Adrenal gland (tissue), 12 donors: Measurements from ENCODE around the gene NANP. TPM values are rescaled to one million over a fixed set of nuclear protein-coding genes. Genes with fewer than 3 reads are reported as not detected.
"Not testable (repeated sequence)": the region's sequence is repeated elsewhere in the genome, so short reads cannot be mapped to it uniquely, and the experiment has no call there.

ENCODE experiments used
- DNase-seq, 7 donors: peaks; one replicate each; pipeline ENCODE4 v3.0.0-alpha.2; 2019 to 2020
- H3K27ac ChIP-seq, 5 donors: fragments of 200-600 bp; sonication (generic) in 4 of 5; 1 replicate in 3 of 5; 2 replicates in 2 of 5; pipeline versions ENCODE4 v1.5.1 to v1.8.0; 2016 to 2020; ENCODE audit warnings: mild to moderate bottlenecking in 1 of 5
- H3K27me3 ChIP-seq: fragments of 200-600 bp; 2 replicates; pipeline ENCODE4 v1.8.0; 2021
- H3K36me3 ChIP-seq, 2 donors: fragments of 200-600 bp; replicated peaks in 1 of 2; 1 replicate in 1 of 2; 2 replicates in 1 of 2; pipeline versions ENCODE4 v1.5.1 to v1.8.0; 2018 to 2022
- H3K4me1 ChIP-seq, 2 donors: fragments of 200-600 bp; replicated peaks in 1 of 2; 1 replicate in 1 of 2; 2 replicates in 1 of 2; pipeline versions ENCODE4 v1.5.1 to v1.8.0; 2018 to 2021
- H3K4me3 ChIP-seq, 4 donors: fragments of 200-600 bp; sonication (generic) in 3 of 4; one replicate each; pipeline ENCODE4 v1.5.1; 2016 to 2018
- H3K9me3 ChIP-seq, 3 donors: fragments of 200-600 bp; sonication (generic) in 1 of 3; replicated peaks in 1 of 3; 1 replicate in 2 of 3; 2 replicates in 1 of 3; pipeline versions ENCODE4 v1.5.1 to v1.8.0; 2016 to 2021
- CTCF ChIP-seq, 6 experiments: fragments of 450-650 bp in 4 of 6; fragments of 200-600 bp in 2 of 6; sonication (generic) in 1 of 6; IDR thresholded peaks; 1 replicate in 5 of 6; 2 replicates in 1 of 6; pipeline versions ENCODE4 v1.5.1 to v1.8.0; 2016 to 2021; ENCODE audit warnings: antibody characterized with exemption in 6 of 6, mild to moderate bottlenecking in 2 of 6, moderate library complexity in 1 of 6
- POLR2A ChIP-seq, 2 donors: fragments of 450-650 bp; IDR thresholded peaks; one replicate each; pipeline ENCODE4 v1.6.1; 2017; ENCODE audit warnings: antibody characterized with exemption in 2 of 2, mild to moderate bottlenecking in 2 of 2, moderate library complexity in 1 of 2
- WGBS, 4 donors: extraction: QIAGEN DNeasy Blood & Tissue Kit in 2 of 4; methylation state at CpG; one replicate each; pipeline versions ENCODE4 v1.1.5 to v1.1.7; 2013 to 2017; 5-methylcytosine and 5-hydroxymethylcytosine counted together
- intact Hi-C, 2 donors: fragments of 100-400 bp; cut with DNase I; formaldehyde crosslinking; loops; one replicate each; pipeline versions ENCODE4 v1.14.1 to v1.15.0; 2022 to 2023
- polyA plus RNA-seq, 3 donors: library from polyadenylated mRNA; stranded (reverse); fragments of 200-250 nt in 2 of 3; fragments of 350-450 nt in 1 of 3; fragmentation: Illumina TruSeq in 1 of 3; extraction: RNeasy Lipid Tissue Mini Kit (QIAGEN cat#74804) in 1 of 3; gene quantifications; one replicate each; pipeline ENCODE4 v1.2.3, GENCODE V29; 2013 to 2014
- total RNA-seq, 9 donors: library from RNA; depleted of rRNA in 4 of 9; stranded (reverse); fragments of >200 nt in 4 of 9; fragments of 120-200 nt in 1 of 9; fragmentation: NEBNext Ultra II Directional in 1 of 9; extraction: Animal tissue kit (Norgen Biotek cat#: 25700) in 1 of 9; gene quantifications; one replicate each; pipeline versions ENCODE4 v1.1.0 to v1.2.4, GENCODE V29; 2013 to 2023
- donor health status: healthy with polysubstance abuse.
- donor health status: Bipolar disorder and iron deficiency.
- donor health status: DM: yes; HTN: yes; CAD: no.
- donor health status: DM: no; HTN: no; CAD: no.
- donor health status: DM: no; HTN: no; CAD: no.
- donor health status: DM: yes; HTN: yes; CAD: no.

NANP gene
- total and polyA plus RNA-seq, 12 donors, result 1.8 to 13.6 (median 7.6) TPM

DNA sequence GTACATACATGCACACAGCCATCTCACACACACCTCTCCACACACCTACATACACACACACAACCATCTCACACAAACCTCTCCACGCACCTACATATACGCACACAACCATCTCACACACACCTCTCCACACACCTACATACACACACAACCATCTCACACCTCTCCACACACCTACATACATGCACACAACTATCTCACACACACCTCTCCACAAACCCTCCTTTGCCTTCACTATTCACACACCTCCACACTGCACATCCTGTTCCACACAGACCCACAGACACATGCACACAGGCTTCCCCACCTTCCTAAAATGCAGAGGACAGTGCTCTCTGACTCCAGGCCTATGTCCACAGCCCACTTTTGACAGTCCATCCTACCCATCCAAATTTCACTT lies 22.2 kb downstream of the NANP start:
- Histone ChIP-seq H3K36me3 (no peaks in the 10 kb centered on the region), H3K27me3 (no peaks in the 10 kb centered on the region), H3K4me3 (no peak overlapping the region), H3K27ac (no peak overlapping the region), H3K9me3 (no peaks in the 10 kb centered on the region), H3K4me1 (no peaks in the 10 kb centered on the region)
- intact Hi-C loops, result loop anchor here in 1 of 2 donors (10.0 kb wide), 1 partner anchor 107 kb away; no protein-coding TSS in a partner anchor
- WGBS, 4 donors, result 62 to 93% (median 78%) methylated on average over 2 of the region's 2 CpGs
- TF ChIP-seq POLR2A (IDR thresholded peaks at IDR 0.05) (no peak), CTCF (IDR thresholded peaks at IDR 0.05) (no peak)
- DNase-seq, result no peak

- Histone ChIP-seq H3K4me3 (no peak overlapping the region), H3K27me3 (no peaks in the 10 kb centered on the region), H3K4me1 (no peaks in the 10 kb centered on the region), H3K9me3 (no peaks in the 10 kb centered on the region), H3K36me3 (no peaks in the 10 kb centered on the region), H3K27ac (no peak overlapping the region)
- intact Hi-C loops, result loop anchor here in 1 of 2 donors (10.0 kb wide), 1 partner anchor 106 kb away; no protein-coding TSS in a partner anchor
- no peak for DNase-seq
- WGBS, 4 donors, result 70 to 80% (median 74%) methylated on average over 8 to 10 of the region's 10 CpGs
- TF ChIP-seq POLR2A (IDR thresholded peaks at IDR 0.05), result no peak
- no peak for TF ChIP-seq CTCF (IDR thresholded peaks at IDR 0.05)
Observed at GRCh38 chr20:25600632-25601031, 23.2 kb downstream of the NANP start.

DNA sequence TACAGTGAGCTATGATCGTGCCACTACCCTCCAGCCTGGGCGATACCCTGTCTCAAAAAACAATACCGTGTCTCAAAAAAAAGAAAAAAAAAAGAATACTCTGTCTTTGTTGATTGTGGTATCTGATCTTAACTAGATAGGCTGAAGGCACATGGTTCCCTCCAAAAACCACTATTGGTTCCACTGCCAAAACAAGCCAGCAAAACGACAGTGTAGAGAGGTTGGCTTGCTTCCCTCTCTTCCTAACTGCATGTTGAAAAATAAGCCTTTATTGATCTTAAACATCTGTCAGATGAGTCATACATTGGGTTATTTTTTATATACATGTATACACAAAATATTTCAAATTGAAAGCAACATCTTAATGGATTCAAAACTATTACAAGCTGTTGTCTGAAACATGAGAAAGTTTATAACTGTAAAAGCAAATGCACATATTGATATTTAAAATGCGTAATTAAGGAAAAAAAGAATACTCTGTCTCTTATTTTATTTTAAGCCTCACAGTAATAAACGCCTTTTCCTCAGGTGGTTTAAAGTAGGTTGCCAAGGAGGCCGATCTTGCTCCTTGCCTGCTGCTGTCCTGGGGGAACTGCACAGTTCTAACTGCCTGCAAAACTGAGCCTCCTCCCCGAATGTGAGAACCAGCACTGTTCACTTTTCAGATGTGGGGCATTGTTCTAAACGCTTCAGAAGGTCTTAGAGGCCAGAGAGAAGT lies 31.5 kb downstream of the NANP start:
- no peak overlapping the region for H3K27ac ChIP-seq
- no peaks in the 10 kb centered on the region for H3K4me1 ChIP-seq
- no peaks in the 10 kb centered on the region for H3K27me3 ChIP-seq
- H3K36me3 ChIP-seq, result no peaks in the 10 kb centered on the region
- no peaks in the 10 kb centered on the region for H3K9me3 ChIP-seq
- no peak for DNase-seq
- TF ChIP-seq POLR2A (IDR thresholded peaks at IDR 0.05) (no peak), CTCF (IDR thresholded peaks at IDR 0.05) (no peak)
- 67 to 79% (median 76%) methylated on average over 9 of the region's 9 CpGs for WGBS, 4 donors
- no peak overlapping the region for H3K4me3 ChIP-seq
- intact Hi-C loops, result no loop called here

GRCh38 chr20:25590778-25591177 lies 33.0 kb downstream of the NANP start:
- H3K27ac ChIP-seq, H3K36me3 ChIP-seq, H3K4me1 ChIP-seq, H3K27me3 ChIP-seq, intact Hi-C loops, DNase-seq, H3K9me3 ChIP-seq, H3K4me3 ChIP-seq: not testable (repeated sequence)
- 88 to 97% (median 91%) methylated on average over 2 to 4 of the region's 4 CpGs for WGBS, 4 donors

- H3K27me3 ChIP-seq, result no peaks in the 10 kb centered on the region
- H3K4me3 ChIP-seq, result no peak overlapping the region
- no peak for DNase-seq
- TF ChIP-seq POLR2A (IDR thresholded peaks at IDR 0.05) (no peak), CTCF (IDR thresholded peaks at IDR 0.05) (no peak)
- no peaks in the 10 kb centered on the region for H3K36me3 ChIP-seq
- H3K27ac ChIP-seq, result no peak overlapping the region
- peaks cover 6% of the 10 kb centered on the region in 2 donors for H3K4me1 ChIP-seq
- WGBS, 4 donors, result 95 to 98% (median 96%) methylated on average over 7 of the region's 7 CpGs
- no peaks in the 10 kb centered on the region for H3K9me3 ChIP-seq
- intact Hi-C loops, result no loop called here
Observed at GRCh38 chr20:25588491-25588890, 35.3 kb downstream of the NANP start.
